Measurements from ENCODE around the gene GRIPAP1.
"Not testable (repeated sequence)": the region's sequence is repeated elsewhere in the genome, so short reads cannot be mapped to it uniquely, and the experiment has no call there.

Gene GRIPAP1

GRCh38 chrX:48997865-48998264, 4.2 kb downstream of the GRIPAP1 start:
- no peak for DNase-seq (ENCODE audit: low read depth in 2 of 2)

DNA sequence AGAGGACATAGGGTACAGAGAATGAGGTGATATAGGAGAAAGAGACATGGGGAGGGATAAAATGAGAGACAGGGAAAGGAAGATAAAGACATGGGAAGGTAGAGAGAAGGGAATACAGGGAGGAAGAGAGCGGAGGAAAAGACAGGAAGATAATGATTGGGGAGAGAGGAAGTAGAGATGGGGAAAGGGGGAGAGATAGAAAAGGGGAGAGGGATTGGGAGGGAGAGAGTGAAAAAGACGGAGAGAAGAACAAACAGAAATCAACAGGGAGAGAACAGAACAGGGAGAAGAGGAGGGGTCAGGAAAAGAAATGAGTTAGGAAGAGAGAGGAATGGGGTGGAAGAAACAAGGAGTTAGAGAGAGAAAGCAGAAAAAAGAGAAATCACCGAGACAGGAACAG, 4.6 kb downstream of the GRIPAP1 start:
- DNase-seq (ENCODE audit: low read depth in 2 of 2) = no peak

DNA sequence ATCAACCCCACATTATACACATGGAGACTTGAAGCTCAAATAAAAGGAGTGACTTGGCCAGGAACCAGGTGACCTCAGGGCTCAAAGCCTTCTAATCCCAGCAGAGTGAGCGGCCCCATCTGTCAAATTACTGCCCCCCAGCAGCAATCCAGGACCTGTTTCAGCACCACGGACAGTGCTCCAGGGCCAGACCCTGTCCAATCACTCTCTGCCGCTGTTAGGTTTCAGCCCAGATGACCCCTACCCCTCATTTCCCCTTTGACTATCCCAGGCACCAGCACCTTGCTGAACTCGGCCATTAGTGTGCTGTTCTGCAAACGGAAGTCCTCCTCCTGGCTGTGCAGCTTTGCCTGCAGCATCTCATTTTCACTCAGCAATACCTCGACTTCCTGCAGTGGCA, 5.1 kb downstream of the GRIPAP1 start:
- no peak for DNase-seq (ENCODE audit: low read depth in 2 of 2)

GRCh38 chrX:48992341-48992740, 9.7 kb downstream of the GRIPAP1 start:
- no peak for DNase-seq (ENCODE audit: low read depth in 2 of 2)

- DNase-seq (ENCODE audit: low read depth in 2 of 2) = no peak
Measured at GRCh38 chrX:48989483-48989882, 12.6 kb downstream of the GRIPAP1 start.

DNA sequence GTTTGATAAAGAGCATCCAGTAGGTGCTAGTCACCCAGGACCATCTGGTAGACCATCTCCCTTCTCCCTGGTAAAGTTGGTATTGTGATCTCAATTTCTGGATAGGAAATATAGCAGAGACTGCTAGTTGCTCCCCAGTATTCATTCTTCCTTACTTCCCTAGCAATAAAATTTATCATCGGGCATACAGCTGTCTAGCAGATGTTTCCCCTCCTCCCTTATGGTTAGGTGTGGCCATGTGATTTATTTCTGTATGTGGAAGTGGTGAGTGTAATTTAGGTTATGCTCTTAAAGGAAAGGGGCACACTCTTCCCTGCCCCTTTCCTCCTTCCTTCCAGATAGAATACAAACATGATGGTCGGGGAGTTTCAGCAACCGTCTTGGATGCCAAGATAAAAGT, 18.2 kb downstream of the GRIPAP1 start:
- no peak for DNase-seq (ENCODE audit: low read depth in 2 of 2)

DNA sequence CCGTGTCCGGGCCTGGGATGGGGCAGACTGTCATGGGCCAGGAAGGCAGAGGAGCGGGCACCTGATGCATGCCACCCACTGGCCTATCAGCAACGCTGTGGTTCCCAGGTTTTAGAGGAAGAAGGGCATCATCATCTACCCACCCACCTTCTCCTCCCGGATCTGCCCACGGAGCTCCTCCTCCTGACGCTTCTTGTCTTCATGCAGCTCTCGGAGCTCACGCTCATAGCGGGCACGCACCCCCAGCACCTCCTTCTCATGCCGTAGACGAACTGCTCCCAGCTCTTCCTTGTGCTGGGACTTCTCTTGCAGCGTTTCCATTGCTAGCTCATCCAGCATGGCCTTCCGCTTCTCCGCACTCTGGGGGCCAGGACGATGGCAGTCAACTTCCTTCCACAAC, 19.0 kb downstream of the GRIPAP1 start:
- DNase-seq (ENCODE audit: low read depth in 2 of 2) = no peak

- no peak for DNase-seq (ENCODE audit: low read depth in 2 of 2)
Measured at GRCh38 chrX:48981178-48981577, 20.9 kb downstream of the GRIPAP1 start.

DNA sequence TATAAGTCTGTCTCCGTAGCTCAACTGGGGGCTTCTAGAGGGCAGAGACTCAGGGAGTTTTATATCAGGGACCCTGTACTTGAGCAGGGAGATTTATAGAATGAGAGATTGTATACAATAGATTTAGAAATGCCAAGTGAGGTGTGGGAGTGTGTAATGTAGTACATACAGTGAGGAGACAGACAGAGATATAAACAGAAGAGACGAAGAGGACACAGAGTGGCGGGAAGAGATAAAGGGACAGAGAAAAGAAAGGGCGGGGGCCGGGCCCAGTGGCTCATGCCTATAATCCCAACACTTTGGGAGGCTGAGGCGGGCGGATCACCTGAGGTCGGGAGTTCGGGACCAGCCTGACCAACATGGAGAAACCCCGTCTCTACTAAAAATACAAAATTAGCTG, 21.7 kb downstream of the GRIPAP1 start:
- DNase-seq (ENCODE audit: low read depth in 2 of 2) = not testable (repeated sequence)

GRCh38 chrX:48978226-48978625, 23.8 kb downstream of the GRIPAP1 start:
- DNase-seq (ENCODE audit: low read depth in 2 of 2) = no peak

GRCh38 chrX:48976086-48976485, 26.0 kb downstream of the GRIPAP1 start:
- no peak for DNase-seq (ENCODE audit: low read depth in 2 of 2)

- no peak for DNase-seq (ENCODE audit: low read depth in 2 of 2)
Measured at GRCh38 chrX:48975541-48975940, 26.5 kb downstream of the GRIPAP1 start.

GRCh38 chrX:48975041-48975440, 27.0 kb downstream of the GRIPAP1 start:
- DNase-seq (ENCODE audit: low read depth in 2 of 2) = no peak

- DNase-seq (ENCODE audit: low read depth in 2 of 2) = no peak
Measured at GRCh38 chrX:48974574-48974973, 27.5 kb downstream of the GRIPAP1 start.

GRCh38 chrX:48974033-48974432, 28.0 kb downstream of the GRIPAP1 start:
- no peak for DNase-seq (ENCODE audit: low read depth in 2 of 2)

GRCh38 chrX:48972220-48973164, 29.6 kb downstream of the GRIPAP1 start:
- no peak for DNase-seq (ENCODE audit: low read depth in 2 of 2)

DNA sequence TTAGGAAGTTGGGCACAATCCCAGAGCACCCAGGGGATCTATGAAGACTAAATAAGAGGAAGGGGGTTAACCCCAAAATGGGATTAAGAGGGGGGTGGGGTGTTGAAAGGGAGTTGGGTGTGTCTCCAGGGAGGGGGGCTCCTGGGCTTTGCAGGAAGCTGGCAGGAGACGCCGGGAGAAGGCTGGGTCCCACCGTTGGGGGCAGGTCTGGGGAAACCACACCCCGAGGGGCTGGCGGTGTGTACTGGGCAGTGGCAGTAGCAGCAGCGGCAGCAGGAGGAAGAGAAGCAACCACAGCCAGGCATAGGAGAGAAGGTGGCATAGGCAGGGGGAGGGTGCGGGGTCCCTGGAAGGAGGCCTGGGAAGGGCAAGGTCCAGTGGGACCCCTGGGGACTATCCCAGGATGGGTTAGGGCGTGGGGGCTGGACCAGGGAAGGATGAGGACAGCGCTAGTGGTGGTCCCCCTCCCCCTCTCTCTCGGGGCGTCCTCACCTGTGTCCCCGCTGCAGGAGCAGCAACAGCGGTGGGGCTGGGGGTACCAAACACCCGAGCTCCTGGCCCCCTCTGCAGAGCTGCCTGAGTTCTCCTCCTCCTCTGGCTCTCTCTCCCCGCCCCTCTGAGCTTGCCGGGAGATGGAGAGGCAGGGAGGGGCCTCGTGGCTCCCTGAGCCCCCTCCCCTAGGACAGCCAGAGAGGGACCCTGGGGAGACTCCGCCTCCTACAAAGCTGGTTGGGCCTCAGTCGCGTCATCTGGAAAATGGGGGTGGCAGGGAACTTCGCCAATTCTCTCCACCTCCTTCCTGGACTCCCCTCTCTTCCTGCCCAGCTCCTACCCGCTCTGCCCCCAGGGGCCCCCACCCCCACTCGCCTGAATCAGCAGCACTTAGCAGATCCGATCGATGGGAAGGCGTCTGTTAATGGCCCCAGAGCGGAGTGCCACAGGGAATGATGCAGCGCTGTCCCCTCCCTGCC, 30.5 kb downstream of the GRIPAP1 start, which contains the start of gene KCND1:
KCND1 (minus strand) TSS at position 596 of the 971 bp plus-strand sequence. CDS start 1,573 bp downstream, outside the sequence.
- DNase-seq (ENCODE audit: low read depth in 2 of 2) = no peak

DNA sequence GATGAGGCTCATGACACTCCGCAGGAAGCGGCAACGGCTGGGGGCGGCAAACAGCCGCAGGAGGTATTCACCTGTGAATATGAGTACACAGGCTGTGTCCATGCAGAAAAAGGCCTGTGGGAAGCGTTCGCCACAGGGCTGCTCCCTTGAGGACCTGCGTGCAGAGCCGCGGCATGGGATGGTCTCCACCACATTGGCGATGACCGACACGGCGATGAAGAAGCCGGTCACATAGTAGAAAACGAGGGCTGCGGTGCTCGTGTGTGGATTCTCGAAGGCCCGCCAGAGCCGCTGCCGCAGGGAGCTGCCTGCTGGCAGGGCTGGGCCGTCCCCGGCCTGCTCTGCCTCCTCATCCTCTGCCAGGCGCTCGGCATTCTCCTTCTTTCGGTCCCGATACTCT, 32.6 kb downstream of the GRIPAP1 start:
- no peak for DNase-seq (ENCODE audit: low read depth in 2 of 2)

- DNase-seq (ENCODE audit: low read depth in 2 of 2) = no peak
Measured at GRCh38 chrX:48968377-48968776, 33.7 kb downstream of the GRIPAP1 start.

- DNase-seq (ENCODE audit: low read depth in 2 of 2) = no peak
Measured at GRCh38 chrX:48966796-48967579, 35.1 kb downstream of the GRIPAP1 start.

DNA sequence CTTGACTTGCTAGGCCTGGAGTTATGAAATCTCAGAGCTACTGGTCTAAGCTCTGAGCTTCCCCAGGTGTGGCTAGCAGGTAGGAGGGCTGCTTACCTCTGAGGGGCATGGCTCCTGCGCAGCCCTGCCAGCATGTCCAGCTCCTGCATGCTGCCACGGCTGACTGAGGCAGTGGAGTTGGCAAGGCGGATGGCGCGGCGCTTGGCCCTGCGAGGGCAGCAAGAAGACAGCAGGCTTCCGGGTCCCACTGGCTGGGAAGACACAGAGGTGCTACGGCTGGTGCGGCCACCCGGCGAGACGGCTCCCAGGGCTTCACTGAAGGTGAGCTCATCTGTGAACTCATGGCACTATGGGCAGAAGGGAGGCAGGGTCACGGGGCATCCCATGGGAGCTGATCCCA, 36.1 kb downstream of the GRIPAP1 start:
- DNase-seq (ENCODE audit: low read depth in 2 of 2) = no peak
